Psoas muscle (tissue), 8 donors: Measurements from ENCODE around the gene ADGRD2. TPM values are rescaled to one million over a fixed set of nuclear protein-coding genes. Genes with fewer than 3 reads are reported as not detected.

Experiments used
- ATAC-seq, 4 donors: fragments of 200-7000 bp; cut with Tn5 transposase; one replicate each; pipeline ENCODE4 v1.9.1; 2020; ENCODE audit warnings: moderate library complexity in 3 of 4, mild to moderate bottlenecking in 2 of 4
- DNase-seq, 2 donors: peaks; one replicate each; pipeline ENCODE4 v3.0.0-alpha.2; 2020
- H3K27ac ChIP-seq: fragments of 200-600 bp; one replicate; pipeline ENCODE4 v1.8.0; 2022
- H3K27me3 ChIP-seq, 3 donors: fragments of 200-600 bp in 1 of 3; one replicate each; pipeline versions ENCODE4 v1.6.1 to v1.8.0; 2013 to 2022; ENCODE audit warnings: low read length in 2 of 3, mild to moderate bottlenecking in 2 of 3, moderate library complexity in 1 of 3; ENCODE audit not compliant: insufficient read depth in 3 of 3
- H3K36me3 ChIP-seq, 2 donors: fragments of 200-600 bp in 1 of 2; one replicate each; pipeline versions ENCODE4 v1.6.1 to v1.8.0; 2013 to 2022; ENCODE audit warnings: low read depth in 1 of 2, mild to moderate bottlenecking in 1 of 2, moderate library complexity in 1 of 2; ENCODE audit not compliant: insufficient read depth in 1 of 2
- H3K4me1 ChIP-seq: fragments of 200-600 bp; one replicate; pipeline ENCODE4 v1.8.0; 2022
- H3K4me3 ChIP-seq: fragments of 200-600 bp; one replicate; pipeline ENCODE4 v1.8.0; 2022; ENCODE audit warnings: mild to moderate bottlenecking
- H3K9me3 ChIP-seq: fragments of 200-600 bp; one replicate; pipeline ENCODE4 v1.8.0; 2022
- WGBS, 3 donors: extraction: QIAGEN DNeasy Blood & Tissue Kit; methylation state at CpG; one replicate each; pipeline versions ENCODE4 v1.1.6 to v1.1.7; 2013; 5-methylcytosine and 5-hydroxymethylcytosine counted together
- intact Hi-C, 2 donors: fragments of 100-400 bp; cut with DNase I; formaldehyde crosslinking; loops; one replicate each; pipeline versions ENCODE4 v1.11.0 to v1.14.2; 2022
- polyA plus RNA-seq, 3 donors: library from polyadenylated mRNA; stranded (reverse); fragments of 200-250 nt; gene quantifications; one replicate each; pipeline ENCODE4 v1.2.3, GENCODE V29; 2013
- total RNA-seq, 4 donors: library from RNA; stranded (reverse); fragmentation: NEBNext Ultra II Directional in 2 of 4; extraction: Animal tissue kit (Norgen Biotek cat#: 25700) in 2 of 4; gene quantifications; one replicate each; pipeline versions ENCODE4 v1.2.1 to v1.2.4, GENCODE V29; 2021 to 2023
- TF ChIP-seq, protein P1 (sequence below): fragments of 200-600 bp; IDR thresholded peaks from one replicate; pipeline ENCODE4 v1.8.0; 2022; ENCODE audit warnings: antibody characterized with exemption
- donor health status: healthy with polysubstance abuse.
- donor health status: DM: no; HTN: no; CAD: no; lungs with moderate emphysema.
- donor health status: Bipolar disorder and iron deficiency.
- donor health status: healthy.
- donor health status: DM: yes; HTN: yes; CAD: no.
- donor health status: DM: no; HTN: no; CAD: no.
- donor health status: DM: no; HTN: no; CAD: no.
- donor health status: DM: yes; HTN: yes; CAD: no.

The ADGRD2 gene
- total and polyA plus RNA-seq, 7 donors = not detected

DNA sequence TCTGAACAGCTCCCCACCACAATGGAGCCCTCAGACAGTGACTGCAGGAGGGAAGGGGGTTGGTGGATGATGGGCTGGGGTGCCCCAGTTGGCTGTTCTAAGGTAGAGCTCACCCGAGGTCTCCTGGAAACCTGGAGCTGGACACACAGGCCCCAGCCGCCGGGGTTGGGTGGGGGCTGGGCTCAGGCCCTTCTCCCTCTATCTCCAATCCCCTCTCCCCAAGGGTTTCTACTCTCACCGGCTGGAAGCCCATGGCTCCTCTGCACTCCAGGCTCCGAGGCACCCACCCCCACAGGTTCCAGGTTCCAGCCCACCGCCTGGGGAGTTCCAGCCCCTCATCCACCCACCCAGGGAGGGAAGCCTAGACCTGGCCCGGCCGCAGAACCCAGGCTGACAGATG lies 56.2 kb downstream of the ADGRD2 start:
- ATAC-seq (no peak), DNase-seq (no peak)
- H3K27me3 ChIP-seq = peaks cover 0 to 52% (median 31%) of the 10 kb centered on the region in 3 donors
- H3K9me3 ChIP-seq = no peaks in the 10 kb centered on the region
- no peaks in the 10 kb centered on the region for H3K36me3 ChIP-seq
- H3K27ac ChIP-seq = no peak overlapping the region
- 80 to 87% (median 86%) methylated on average over 8 of the region's 8 CpGs for WGBS, 3 donors
- TF ChIP-seq, protein P1, sequence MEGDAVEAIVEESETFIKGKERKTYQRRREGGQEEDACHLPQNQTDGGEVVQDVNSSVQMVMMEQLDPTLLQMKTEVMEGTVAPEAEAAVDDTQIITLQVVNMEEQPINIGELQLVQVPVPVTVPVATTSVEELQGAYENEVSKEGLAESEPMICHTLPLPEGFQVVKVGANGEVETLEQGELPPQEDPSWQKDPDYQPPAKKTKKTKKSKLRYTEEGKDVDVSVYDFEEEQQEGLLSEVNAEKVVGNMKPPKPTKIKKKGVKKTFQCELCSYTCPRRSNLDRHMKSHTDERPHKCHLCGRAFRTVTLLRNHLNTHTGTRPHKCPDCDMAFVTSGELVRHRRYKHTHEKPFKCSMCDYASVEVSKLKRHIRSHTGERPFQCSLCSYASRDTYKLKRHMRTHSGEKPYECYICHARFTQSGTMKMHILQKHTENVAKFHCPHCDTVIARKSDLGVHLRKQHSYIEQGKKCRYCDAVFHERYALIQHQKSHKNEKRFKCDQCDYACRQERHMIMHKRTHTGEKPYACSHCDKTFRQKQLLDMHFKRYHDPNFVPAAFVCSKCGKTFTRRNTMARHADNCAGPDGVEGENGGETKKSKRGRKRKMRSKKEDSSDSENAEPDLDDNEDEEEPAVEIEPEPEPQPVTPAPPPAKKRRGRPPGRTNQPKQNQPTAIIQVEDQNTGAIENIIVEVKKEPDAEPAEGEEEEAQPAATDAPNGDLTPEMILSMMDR = no peak
- H3K4me1 ChIP-seq = no peaks in the 10 kb centered on the region
- intact Hi-C loops = no loop called here
- no peak overlapping the region for H3K4me3 ChIP-seq

DNA sequence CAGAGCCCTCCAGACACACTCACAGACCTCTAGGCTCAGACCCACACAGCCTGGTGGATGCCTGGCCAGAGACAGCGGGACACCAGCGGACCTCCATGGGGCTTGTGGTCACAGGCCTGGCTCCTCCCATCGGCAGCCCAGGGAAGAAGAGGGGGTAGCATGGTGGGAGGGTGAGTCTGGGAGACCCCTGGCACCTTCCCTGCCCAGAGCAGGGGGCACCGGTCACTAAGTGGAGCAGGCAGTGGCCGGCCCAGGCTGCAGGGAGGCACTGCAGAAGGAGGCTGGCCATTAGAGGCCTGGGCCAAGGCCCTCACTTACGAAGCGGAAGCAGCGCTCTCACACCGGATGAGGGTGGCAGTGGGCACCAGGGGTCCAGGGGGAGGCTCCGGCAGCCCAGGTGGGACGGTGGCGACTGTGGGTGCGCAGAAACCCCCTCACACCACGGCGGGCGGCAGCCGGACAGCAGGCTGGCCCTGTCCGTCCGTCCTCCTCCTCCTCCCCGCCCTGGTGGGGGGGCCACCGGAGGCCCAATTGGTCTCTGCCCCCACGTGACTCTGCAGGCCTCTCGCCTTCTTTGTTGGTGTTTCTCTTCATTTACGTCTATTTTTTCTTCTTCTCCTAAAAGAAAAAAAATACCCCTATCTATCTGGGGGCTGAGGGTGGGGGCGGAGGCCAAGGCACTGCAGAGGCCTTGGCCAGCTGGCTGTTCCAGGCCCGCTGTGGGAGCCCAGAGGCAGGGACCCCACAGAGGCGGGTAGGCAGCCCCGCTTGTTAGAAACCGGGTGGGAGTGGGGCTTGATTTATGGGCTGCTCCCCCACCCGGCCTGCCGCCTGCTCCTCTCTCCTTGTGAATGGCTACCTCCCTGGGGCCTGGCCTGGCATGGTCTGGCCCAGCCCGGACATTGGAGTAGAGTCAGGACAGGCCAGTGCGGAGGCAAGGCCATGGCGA lies 57.0 kb downstream of the ADGRD2 start, which contains the start of gene NR5A1:
TSS of gene NR5A1 (minus strand) at position 469 of the 949 bp plus-strand sequence. CDS start 4,004 bp downstream, outside the sequence.
- ATAC-seq = no peak
- intact Hi-C loops = no loop called here

DNA sequence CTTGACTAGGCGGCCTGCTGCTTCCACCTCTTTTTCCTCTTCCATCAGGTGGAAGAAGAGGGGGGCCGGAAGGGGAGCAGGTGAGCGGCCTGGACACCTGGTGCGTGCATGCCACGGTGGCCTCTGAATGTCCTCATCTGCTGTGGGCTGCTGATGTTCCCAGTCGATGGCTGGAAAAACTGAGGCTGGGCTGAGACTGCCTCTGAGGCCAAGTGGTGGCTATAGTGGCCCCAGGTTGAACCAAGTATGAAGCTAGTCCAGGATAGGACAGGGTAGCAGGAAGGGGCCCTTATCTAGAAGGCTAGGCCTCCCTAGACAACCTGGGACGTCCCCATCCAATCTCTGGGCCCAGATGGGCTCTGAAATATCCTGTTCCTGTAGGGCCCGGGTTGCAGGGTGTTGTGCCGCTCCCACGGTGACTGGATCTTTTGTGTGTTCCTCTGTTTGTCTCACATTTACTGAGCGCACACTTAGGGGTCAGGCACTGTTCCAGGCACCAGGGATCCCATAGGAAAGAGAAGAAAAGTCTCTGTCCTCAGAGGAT lies 57.7 kb downstream of the ADGRD2 start:
- intact Hi-C loops = no loop called here
- WGBS, 3 donors = 88 to 94% (median 89%) methylated on average over 11 of the region's 11 CpGs
- Histone ChIP-seq H3K27me3 (peaks cover 0 to 52% (median 26%) of the 10 kb centered on the region in 3 donors), H3K4me3 (no peak overlapping the region), H3K27ac (no peak overlapping the region), H3K36me3 (no peaks in the 10 kb centered on the region), H3K9me3 (no peaks in the 10 kb centered on the region), H3K4me1 (no peaks in the 10 kb centered on the region)
- DNase-seq (no peak), ATAC-seq (no peak)
- TF ChIP-seq, protein P1 = no peak

More for the DNA sequence above, 57.0 kb downstream of the ADGRD2 start, which contains the start of gene NR5A1:
- H3K4me1 ChIP-seq = no peaks in the 10 kb centered on the region
- no peak for DNase-seq
- WGBS, 3 donors = 91 to 93% (median 91%) methylated on average over 26 to 34 of the region's 34 CpGs
- TF ChIP-seq, protein P1 = no peak
- no peak within 1 kb of the TSS for H3K27ac ChIP-seq
- no peaks in the 10 kb centered on the region for H3K9me3 ChIP-seq
- H3K27me3 ChIP-seq = peaks cover 0 to 52% (median 27%) of the 10 kb centered on the region in 3 donors
- H3K4me3 ChIP-seq = no peak within 1 kb of the TSS
- no peaks in the 10 kb centered on the region for H3K36me3 ChIP-seq

DNA sequence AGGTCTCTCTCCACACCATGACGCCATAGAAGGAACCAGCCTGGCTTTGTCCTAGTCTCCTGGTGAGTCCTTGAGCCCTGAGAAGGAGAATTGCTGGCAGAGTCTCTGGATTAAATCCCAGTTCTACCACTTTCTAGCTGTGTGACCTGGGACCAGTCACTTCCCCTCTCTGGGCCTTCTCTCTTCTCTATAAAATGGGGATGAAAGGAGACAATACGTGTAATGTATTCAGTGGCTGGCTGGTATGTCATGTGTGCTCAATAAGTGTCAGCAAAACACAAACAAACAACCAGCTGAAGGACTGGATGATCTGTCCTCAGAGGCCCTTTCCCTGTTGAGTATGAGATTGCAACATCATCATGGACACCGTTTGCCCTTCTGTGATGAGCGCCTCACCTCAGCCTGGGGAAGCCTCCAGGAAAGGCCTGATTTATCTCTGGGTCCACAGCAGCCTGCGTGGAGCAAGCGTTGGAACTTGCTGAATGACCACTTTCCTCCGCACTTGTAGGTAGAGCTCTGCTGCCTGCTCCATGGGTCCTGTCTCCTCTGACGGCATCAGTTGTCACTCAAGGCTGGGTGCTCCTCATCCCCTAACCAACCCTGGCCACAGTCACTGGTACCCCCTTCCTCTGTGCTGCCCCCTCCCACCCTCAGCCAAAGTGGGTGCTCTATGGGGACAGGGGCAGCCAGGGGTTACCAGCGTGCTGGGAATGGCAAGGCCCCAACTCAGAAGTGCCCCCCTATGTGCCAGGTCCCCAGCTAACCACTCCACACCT lies 60.6 kb downstream of the ADGRD2 start:
- H3K27ac ChIP-seq = no peak overlapping the region
- intact Hi-C loops = no loop called here
- TF ChIP-seq, protein P1 = no peak
- no peak for DNase-seq
- no peaks in the 10 kb centered on the region for H3K9me3 ChIP-seq
- peaks cover 0 to 31% (median 4%) of the 10 kb centered on the region in 3 donors for H3K27me3 ChIP-seq
- no peak for ATAC-seq
- no peaks in the 10 kb centered on the region for H3K4me1 ChIP-seq
- 77 to 82% (median 78%) methylated on average over 9 of the region's 9 CpGs for WGBS, 3 donors
- H3K36me3 ChIP-seq = no peaks in the 10 kb centered on the region
- H3K4me3 ChIP-seq = no peak overlapping the region
